ENCODE data around the gene KIAA1671. TPM values are rescaled to one million over a fixed set of nuclear protein-coding genes. Genes with fewer than 3 reads are reported as not detected.

KIAA1671 gene
- polyA plus RNA-seq, 1 donor from 2014 or later: 3.0 TPM

GRCh38 chr22:25032066-25032465 is 79.5 kb downstream of the KIAA1671 start:
- H3K9ac ChIP-seq (ENCODE audit: low read length): no peak overlapping the region
- H2AFZ ChIP-seq (ENCODE audit: low read depth, low read length): no peak overlapping the region
- no peaks in the 10 kb centered on the region for H3K9me3 ChIP-seq (ENCODE audit: low read length)
- H3F3A ChIP-seq (ENCODE audit: insufficient read depth, low read length, poor library complexity, severe bottlenecking): no peaks in the 10 kb centered on the region
- H4K20me1 ChIP-seq (ENCODE audit: insufficient read depth): no peaks in the 10 kb centered on the region
- no peaks in the 10 kb centered on the region for H3K27me3 ChIP-seq (ENCODE audit: insufficient read depth, low read depth, low read length)
- H3K27ac ChIP-seq (ENCODE audit: low read length): no peak overlapping the region
- no peak overlapping the region for H3K4me3 ChIP-seq (ENCODE audit: low read length)
- H3K79me2 ChIP-seq (replicated peaks; ENCODE audit: insufficient read depth, low read length): no peaks in the 10 kb centered on the region
- H3K36me3 ChIP-seq (ENCODE audit: insufficient read depth, low read length): no peaks in the 10 kb centered on the region
- TF ChIP-seq MXI1 (conservative IDR thresholded peaks at IDR 0.05; ENCODE audit: poor library complexity, severe bottlenecking) (no peak), TAF1 (IDR thresholded peaks at IDR 0.05; ENCODE audit: low read depth) (no peak), POLR2AphosphoS5 (IDR thresholded peaks at IDR 0.05) (no peak), CTCF (IDR thresholded peaks at IDR 0.05; ENCODE audit: poor library complexity, severe bottlenecking) (no peak), SMC3 (conservative IDR thresholded peaks at IDR 0.05; ENCODE audit: poor library complexity) (no peak), EP300 (conservative IDR thresholded peaks at IDR 0.05; ENCODE audit: poor library complexity, severe bottlenecking) (no peak), RAD21 (conservative IDR thresholded peaks at IDR 0.05) (no peak), REST (IDR thresholded peaks at IDR 0.05; ENCODE audit: borderline replicate concordance) (no peak), EZH2 (IDR thresholded peaks at IDR 0.05; ENCODE audit: borderline replicate concordance, insufficient read depth, low read length, poor library complexity, severe bottlenecking) (no peak)
- H3K9me2 ChIP-seq (ENCODE audit: insufficient read depth, low read length): no peaks in the 10 kb centered on the region
- no peak overlapping the region for H3K4me2 ChIP-seq (ENCODE audit: low read length)

GRCh38 chr22:25035715-25036114 is 83.2 kb downstream of the KIAA1671 start:
- no peak overlapping the region for H2AFZ ChIP-seq (ENCODE audit: low read depth, low read length)
- no peaks in the 10 kb centered on the region for H4K20me1 ChIP-seq (ENCODE audit: insufficient read depth)
- H3K4me3 ChIP-seq (ENCODE audit: low read length): no peak overlapping the region
- H3F3A ChIP-seq (ENCODE audit: insufficient read depth, low read length, poor library complexity, severe bottlenecking): no peaks in the 10 kb centered on the region
- H3K9me2 ChIP-seq (ENCODE audit: insufficient read depth, low read length): no peaks in the 10 kb centered on the region
- no peaks in the 10 kb centered on the region for H3K27me3 ChIP-seq (ENCODE audit: insufficient read depth, low read depth, low read length)
- no peaks in the 10 kb centered on the region for H3K9me3 ChIP-seq (ENCODE audit: low read length)
- H3K9ac ChIP-seq (ENCODE audit: low read length): no peak overlapping the region
- TF ChIP-seq RAD21 (conservative IDR thresholded peaks at IDR 0.05) (no peak), MXI1 (conservative IDR thresholded peaks at IDR 0.05; ENCODE audit: poor library complexity, severe bottlenecking) (no peak), POLR2AphosphoS5 (IDR thresholded peaks at IDR 0.05) (no peak), EP300 (conservative IDR thresholded peaks at IDR 0.05; ENCODE audit: poor library complexity, severe bottlenecking) (no peak), TAF1 (IDR thresholded peaks at IDR 0.05; ENCODE audit: low read depth) (no peak), CTCF (IDR thresholded peaks at IDR 0.05; ENCODE audit: poor library complexity, severe bottlenecking) (no peak), SMC3 (conservative IDR thresholded peaks at IDR 0.05; ENCODE audit: poor library complexity) (no peak), EZH2 (IDR thresholded peaks at IDR 0.05; ENCODE audit: borderline replicate concordance, insufficient read depth, low read length, poor library complexity, severe bottlenecking) (no peak), REST (IDR thresholded peaks at IDR 0.05; ENCODE audit: borderline replicate concordance) (no peak)
- no peak overlapping the region for H3K4me2 ChIP-seq (ENCODE audit: low read length)
- H3K79me2 ChIP-seq (replicated peaks; ENCODE audit: insufficient read depth, low read length): no peaks in the 10 kb centered on the region
- no peak overlapping the region for H3K27ac ChIP-seq (ENCODE audit: low read length)
- no peaks in the 10 kb centered on the region for H3K36me3 ChIP-seq (ENCODE audit: insufficient read depth, low read length)
